HPDE6-E6E7 (cell line): ENCODE data around the gene EEIG2.
A peak's percentile ranks its signal among the peaks of the same experiment; 100 is the strongest.
"Not testable (repeated sequence)": the region's sequence is repeated elsewhere in the genome, so short reads cannot be mapped to it uniquely, and the experiment has no call there.

ENCODE experiments used
- DNase-seq: peaks from one replicate; pipeline ENCODE4 v3.0.0; 2011; ENCODE audit warnings: missing footprints; ENCODE audit errors: extremely low spot score

Gene EEIG2

DNA sequence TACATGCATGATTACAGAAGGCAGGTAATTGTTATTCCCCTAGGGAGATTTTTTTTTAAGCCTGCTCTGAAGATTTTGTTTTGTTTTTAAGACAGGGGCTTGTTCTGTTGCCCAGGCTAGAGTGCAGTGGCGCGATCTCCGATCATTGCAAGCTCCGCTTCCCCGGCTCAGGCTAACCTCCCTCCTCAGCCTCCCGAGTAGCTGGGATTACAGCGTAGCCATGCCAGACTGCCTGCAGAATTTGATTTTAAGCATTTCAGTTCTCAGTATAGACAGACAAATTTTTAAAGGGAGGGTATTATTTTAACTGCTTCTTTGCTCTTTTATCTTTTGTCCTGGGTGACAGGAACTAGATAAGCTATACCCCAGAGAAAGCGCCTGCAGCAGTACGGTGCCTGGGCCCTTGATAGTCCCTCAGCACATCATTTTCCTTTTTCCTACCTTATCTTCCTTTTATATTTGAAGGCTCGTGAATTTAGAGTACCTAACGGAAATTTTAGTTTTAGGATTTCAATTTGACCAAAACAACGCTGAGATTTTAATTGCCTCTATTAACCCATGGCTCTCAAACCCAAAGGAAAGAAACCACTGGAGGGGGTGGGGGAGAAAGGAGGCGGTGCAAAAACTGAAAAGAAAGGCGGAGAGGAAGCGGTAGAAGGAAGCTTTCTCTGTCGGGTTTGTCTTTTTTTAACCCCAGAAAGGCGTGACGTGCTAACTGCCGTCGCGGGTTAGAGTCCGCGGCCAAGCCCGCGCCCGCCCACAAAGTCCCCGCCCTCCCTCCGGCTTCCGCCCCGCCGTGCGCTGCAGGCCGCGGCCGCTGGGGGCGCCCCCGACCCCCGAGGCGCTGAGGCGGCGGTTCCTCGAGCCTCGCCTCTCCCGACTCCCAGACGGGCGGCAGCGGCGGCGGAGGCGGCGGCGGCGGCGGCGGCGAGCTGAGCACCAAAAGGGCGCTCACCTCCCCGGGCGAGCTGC, at the start of gene EEIG2:
TSS of gene EEIG2 (plus strand) at position 886 of the 972 bp plus-strand sequence. CDS start 329 bp downstream, outside the sequence.
- DNase-seq: peak; percentile 71

DNA sequence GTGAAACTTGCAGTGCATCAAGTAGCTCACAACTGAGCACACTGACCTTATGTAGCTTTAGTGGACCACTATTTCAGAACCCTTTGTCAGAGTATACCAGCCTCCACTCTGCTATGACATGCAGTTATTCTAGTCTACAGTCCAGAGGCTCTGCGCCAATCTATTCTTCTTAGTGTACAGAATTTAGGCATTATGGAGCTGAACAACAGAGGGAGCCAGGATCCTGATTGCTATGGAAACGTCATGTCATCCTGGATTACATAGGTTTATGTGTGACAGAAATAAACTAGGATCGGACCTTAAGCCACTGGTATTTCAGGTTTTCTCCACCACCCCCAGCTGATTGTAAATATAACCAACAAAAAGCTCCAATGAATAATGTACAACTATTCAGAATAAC, 48.1 kb upstream of the EEIG2 start:
- DNase-seq: no peak

DNA sequence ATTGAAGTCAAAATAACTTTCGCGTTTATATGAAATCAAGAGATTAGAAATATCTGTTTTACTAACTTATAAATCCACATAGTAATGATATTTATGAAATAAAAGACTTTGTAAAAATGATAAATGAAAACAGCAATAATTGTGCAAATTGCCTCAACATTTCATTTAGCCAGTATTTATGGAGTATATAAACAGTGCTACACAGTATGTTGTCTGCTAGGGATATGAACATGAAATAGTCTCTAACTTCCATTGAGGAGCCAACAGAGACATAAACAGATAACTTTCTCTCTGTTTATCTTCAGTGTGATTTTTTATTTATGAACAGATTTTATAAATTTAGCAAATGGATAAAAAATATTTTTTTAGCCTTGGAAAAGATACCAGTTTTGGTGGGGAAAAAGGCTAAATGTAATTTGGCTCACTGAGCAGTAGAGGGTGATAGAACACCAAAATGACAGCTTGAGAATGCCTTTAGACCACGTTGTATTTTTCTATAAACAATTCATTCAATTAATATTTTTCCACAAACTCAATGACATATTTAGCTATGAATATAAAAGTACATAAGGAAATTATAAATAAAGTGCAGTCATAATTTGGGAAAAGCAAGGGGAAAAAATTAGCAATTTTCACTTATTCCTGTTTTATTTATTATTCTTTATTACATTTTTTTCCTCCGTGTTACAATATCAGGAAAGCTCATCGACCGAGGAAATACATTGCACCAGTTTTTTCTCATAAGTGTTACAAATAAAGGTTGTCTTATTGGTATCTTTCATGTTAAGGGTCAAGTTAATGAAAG, 47.5 kb upstream of the EEIG2 start:
- DNase-seq: no peak

DNA sequence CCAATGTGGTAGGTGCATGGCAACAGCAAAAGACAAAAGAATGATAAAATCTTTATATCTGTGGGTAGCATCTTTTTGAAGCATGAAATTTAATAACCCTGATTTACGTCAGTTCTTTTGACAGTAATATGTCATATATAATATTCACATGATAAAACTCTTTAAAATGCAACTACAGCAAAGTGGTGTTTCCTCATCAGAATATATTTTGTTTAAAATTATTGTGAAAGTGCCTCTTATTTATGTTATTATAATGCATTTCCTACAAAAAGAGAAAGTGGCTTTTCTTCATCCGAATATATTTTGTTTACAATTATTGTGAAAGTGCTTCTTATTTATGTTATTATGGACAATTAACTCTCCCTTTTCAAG, 46.9 kb upstream of the EEIG2 start:
- DNase-seq: no peak

DNA sequence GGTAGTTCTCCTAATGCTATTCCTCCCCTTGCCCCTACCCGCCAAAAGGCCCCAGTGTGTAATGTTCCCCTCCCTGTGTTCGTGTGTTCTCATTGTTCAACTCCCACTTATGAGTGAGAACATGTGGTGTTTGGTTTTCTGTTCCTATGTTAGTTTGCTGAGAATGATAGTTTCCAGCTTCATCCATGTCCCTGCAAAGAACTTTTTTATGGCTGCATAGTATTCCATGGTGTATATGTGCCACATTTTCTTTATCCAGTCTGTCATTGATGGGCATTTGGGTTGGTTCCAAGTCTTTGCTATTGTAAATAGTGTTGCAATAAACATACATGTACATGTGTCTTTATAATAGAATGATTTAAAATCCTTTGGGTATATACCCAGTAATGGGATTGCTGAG, 46.0 kb upstream of the EEIG2 start:
- DNase-seq: not testable (repeated sequence)

DNA sequence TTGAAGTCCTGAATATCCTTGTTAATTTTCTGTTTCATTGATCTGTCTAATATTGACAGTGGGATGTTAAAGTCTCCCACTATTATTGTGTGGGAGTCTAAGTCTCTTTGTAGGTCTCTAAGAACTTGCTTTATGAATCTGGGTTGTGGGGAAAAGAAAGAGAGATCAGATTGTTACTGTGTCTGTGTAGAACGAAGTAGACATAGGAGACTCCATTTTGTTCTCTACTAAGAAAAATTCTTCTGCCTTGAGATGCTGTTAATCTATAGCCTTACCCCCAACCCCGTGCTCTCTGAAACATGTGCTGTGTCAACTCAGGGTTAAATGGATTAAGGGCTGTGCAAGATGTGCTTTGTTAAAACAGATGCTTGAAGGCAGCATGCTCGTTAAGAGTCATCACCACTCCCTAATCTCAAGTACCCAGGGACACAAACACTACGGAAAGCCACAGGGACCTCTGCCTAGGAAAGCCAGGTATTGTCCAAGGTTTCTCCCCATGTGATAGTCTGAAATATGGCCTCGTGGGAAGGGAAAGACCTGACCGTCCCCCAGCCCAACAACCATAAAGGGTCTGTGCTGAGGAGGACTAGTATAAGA, 42.5 kb upstream of the EEIG2 start:
- not testable (repeated sequence) for DNase-seq

DNA sequence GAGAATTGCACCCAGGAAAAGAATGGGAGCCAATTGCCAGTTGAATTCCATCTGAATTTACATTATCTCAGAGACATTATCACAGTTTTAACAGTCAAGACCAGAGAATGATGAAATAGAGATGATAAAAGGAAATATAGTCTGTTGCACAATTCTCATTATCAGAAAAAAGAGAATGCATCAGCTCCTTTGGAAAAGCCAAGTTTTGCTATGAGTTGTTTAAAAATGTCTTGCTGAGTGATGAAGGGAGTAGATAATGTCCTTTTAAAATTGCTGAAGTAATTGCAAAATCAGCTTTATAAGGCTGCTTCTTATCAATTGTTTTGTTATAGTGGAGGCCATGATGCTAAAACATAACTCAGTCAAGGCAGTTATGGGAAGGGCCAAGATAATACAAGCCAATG, 37.9 kb upstream of the EEIG2 start:
- no peak for DNase-seq

DNA sequence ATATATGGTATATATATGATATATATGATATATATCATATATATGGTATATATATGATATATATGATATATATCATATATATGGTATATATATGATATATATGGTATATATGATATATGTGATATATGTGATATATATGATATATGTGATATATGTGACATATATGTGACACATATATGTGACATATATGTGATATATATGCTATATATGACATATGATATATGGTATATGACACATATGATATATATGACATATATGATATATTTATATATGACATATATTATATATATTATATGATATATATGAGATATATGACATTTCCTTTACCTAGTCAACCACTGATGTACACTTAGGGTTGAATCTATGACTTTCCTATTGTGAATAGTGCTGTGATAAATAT, 36.1 kb upstream of the EEIG2 start:
- no peak for DNase-seq

DNA sequence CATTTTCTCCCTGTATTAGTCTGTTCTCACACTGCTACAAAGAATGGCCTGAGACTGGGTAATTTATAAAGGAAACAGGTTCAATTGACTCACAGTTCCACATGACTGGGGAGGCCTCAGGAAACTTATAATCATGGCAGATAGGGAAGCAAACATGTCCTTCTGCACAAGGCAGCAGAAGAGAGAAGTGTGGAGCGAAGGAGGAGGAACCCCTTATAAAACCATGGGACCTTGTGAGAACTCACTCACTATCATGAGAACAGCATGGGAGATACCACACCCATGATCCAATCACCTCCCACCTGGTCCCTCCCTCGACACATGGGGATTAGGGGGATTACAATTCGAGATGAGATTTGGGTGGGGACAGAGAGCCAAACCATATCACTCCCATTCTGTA, 35.2 kb upstream of the EEIG2 start:
- no peak for DNase-seq

DNA sequence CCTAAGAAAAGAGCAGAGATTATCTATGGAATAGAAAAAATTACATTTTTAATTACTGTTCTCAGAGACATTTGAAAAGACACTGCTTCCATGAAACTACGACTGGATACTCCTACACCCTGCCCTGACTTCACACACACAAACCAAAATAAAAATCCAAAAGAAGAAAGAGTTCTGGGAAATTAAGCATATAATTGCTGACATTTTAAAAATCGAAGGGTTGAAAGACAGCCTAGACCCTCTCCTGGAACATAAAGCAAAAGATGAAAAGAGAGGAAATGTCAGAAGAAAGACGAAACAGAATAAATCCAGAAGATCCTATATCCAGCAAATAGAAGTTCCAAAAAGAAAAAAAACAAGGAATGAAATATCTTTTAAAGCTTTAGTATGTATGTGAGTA, 32.8 kb upstream of the EEIG2 start:
- no peak for DNase-seq

DNA sequence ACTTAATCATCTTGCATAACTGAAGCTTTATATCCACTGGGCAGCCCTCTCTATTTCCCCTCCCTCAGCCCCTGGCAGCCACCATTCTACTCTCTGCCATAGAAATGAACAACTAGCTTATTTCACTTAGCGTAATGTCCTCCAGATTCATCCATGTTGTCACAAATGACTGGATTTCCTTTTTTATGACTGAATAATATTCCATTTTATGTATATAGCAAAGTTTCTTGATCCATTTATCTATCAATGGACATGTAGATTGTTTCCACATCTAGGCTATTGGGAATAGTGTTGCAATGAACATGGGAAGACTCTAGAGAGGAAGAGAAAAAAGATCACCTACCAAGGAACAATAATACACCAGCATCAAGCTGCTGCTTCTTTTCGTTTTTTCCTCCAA, 32.1 kb upstream of the EEIG2 start:
- no peak for DNase-seq

DNA sequence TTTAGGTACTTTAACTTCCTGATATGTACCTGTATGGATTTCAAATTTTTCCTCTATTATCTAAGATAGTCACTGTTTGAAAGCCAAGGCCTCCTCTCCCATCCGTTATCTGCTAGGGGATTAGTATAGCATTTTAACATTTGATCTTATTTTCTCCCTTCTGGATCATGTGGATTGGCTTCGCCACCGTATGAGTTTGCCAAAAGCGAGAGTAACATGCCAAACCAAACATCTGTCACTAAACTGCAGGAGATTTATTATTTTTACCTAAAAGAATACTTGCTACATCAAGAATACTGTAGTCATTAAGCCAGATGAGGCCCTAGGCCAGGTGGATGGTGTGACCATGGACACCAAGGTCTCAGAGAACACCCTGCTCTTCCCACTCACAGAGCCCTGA, 28.5 kb upstream of the EEIG2 start:
- DNase-seq: no peak

DNA sequence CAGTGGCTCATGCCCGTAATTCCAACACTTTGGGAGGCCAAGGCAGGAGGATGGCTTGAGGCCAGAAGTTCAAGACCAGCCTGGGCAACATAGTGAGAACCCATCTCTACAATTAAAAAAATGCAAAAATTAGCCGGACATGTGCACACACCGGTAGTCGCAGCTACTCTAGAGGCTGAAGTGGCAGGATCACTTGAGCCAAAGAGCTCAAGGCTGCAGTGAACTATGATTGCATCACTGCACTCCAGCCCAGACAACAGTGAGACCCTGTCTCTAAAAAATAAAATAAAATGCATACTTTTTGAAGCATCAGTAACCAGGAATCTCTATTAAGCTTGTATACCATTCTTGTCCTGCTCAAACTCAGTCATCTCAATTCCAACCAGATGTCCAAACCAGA, 27.2 kb upstream of the EEIG2 start:
- DNase-seq: no peak

DNA sequence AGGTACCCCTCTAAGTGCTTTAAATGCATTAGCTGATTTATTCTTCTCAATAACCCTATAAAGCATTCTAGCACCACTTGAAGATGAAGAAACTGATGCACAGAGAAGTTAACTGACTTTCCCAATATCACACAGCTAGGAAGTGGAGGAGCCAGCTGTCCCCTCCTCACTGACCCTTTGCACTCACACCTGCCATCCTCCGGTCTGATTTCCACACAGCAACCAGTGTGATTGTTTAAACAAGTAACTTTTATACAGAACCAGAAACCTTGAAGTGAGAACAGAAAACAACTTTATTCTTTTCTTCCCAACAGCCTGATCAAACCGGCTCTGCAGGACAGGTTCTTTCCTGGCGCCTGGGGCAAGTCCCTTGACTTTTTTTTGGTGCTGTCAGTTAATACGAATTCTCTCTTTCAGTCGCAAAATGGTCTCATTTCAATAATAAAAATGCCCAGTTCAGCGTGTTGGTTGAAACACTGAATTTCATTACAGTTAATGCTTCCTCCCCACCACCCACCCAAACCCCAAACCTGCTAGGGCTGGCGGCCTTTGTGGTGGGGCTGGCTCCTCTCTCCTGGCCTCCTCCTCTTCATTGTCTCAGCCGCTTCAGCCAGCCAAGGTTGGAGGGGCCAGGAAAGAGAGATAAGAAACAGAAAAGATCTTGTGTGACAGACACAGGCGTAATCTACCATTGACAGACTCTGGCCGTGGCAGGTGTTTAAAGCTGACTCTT, 26.4 kb upstream of the EEIG2 start:
- peak; percentile 22 for DNase-seq

DNA sequence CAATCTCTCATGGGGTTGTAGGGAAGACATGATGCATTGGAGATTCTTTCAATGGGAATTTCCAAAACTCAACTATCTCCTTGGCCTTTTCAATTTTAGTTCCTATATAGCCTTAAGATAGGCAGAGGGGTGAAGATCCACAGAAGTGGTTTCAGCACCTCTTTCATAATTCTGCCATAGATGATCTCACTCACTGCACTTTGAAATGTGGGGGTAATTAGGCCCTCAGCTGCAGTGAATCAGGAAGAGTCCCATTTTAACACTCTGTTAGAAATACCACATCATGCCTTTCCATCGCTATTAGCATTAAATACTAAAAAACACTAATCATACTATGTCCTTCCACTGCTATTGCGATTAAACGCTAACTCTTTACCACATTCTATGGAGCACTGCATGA, 25.1 kb upstream of the EEIG2 start:
- DNase-seq: no peak

DNA sequence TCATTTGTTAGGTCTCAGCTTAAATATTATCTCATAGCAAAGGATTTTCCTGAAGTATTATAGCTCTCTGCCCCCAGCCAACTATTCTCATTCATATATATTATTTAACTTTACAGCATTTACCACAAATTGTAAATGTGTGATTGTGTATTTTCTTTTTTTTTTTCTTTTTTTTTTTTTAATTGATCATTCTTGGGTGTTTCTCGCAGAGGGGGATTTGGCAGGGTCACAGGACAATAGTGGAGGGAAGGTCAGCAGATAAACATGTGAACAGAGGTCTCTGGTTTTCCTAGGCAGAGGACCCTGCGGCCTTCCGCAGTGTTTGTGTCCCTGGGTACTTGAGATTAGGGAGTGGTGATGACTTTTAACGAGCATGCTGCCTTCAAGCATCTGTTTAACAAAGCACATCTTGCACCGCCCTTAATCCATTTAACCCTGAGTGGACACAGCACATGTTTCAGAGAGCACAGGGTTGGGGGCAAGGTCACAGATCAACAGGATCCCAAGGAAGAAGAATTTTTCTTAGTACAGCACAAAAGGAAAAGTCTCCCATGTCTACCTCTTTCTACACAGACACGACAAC, 24.5 kb upstream of the EEIG2 start:
- not testable (repeated sequence) for DNase-seq

DNA sequence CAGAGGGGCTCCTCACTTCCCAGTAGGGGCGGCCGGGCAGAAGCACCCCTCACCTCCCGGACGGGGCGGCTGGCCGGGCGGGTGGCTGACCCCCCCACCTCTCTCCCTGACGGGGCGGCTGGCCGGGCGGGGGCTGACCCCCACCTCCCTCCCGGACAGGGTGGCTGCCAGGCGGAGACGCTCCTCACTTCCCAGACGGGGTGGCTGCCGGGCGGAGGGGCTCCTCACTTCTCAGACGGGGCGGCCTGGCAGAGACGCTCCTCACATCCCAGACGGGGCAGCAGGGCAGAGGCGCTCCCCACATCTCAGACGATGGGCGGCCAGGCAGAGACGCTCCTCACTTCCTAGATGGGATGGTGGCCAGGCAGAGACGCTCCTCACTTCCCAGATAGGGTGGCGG, 23.9 kb upstream of the EEIG2 start:
- not testable (repeated sequence) for DNase-seq

DNA sequence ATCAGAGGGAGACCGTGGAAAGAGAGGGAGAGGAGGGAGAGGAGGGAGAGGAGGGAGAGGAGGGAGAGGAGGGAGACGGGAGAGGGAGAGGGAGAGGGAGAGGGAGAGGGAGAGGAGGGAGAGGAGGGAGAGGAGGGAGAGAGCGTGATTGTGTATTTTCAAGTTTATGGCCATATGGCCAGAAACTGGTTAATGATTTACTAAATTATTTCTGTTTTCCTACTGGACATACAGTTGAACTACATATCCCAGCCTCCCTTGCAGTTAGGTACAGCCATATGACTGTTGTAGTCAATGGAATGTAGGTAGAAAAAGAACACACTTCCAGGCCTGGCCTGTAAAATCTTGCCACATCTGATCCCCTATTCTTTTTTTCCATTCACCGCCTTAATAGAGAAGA, 23.1 kb upstream of the EEIG2 start:
- DNase-seq: not testable (repeated sequence)

DNA sequence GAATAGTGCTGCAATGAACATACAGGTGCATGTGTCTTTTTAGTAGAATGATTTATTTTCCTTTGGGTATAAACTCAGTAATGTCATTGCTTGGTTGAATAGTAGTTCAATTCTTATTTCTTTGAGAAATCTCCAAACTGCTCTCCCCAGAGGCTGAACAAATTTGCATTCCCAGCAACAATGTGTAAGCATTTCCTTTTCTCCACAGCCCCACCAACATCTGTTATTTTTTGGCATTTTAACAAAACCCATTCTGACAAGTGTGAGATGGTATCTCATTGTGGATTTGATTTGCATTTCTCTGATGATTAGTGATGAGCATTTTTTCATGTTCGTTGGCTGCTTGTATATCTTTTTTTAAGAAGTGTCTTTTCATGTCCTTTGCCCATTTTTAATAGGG, 21.9 kb upstream of the EEIG2 start:
- no peak for DNase-seq

DNA sequence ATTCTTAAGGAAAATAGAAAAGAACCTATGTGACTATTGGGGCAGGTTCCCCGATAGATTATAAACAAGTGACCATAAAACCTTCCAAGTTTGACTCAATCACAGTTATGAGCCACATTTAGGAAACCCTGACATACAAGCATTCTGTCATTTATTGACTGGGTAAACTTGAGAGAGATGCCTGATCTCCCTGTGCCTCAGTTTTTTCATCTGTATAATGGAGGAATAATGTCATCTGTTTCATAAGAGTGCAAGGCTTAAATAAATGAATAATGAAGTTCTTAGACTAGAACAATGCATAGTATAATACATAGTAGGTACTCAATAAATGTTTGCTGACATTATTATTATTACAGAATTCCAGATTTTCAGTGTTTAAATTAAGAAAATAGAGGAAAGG, 18.9 kb upstream of the EEIG2 start:
- no peak for DNase-seq

DNA sequence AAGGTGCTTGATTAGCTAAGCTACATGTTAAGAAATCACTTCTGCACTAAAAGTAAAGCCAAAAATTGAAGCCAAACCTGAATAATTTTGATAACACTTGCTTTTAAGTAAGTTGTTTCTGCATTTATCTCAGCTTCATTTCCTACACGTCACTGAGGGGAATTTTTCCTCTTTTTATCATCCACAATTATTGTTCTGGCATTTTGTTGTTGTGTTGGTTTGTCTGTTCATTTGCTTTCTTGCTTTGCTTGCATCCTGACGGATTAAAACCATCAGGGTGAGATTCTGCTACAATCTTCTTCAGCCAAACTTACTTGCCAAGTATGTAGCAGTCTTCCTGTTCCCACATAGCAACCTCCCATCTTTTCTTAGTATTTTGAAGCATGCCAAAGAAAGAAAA, 18.0 kb upstream of the EEIG2 start:
- no peak for DNase-seq
